Measurements from ENCODE around the gene ALKBH7. TPM values are rescaled to one million over a fixed set of nuclear protein-coding genes. Genes with fewer than 3 reads are reported as not detected.
"Not testable (repeated sequence)": the region's sequence is repeated elsewhere in the genome, so short reads cannot be mapped to it uniquely, and the experiment has no call there.

Gene ALKBH7
- polyA plus RNA-seq, 4 donors = 98.8 to 238 (median 164) TPM

- no peak overlapping the region for H3K27ac ChIP-seq (ENCODE audit: low read depth in 1 of 3, low read length in 2 of 3)
- no peaks in the 10 kb centered on the region for H3K27me3 ChIP-seq (ENCODE audit: control insufficient read depth in 3 of 3, insufficient read depth in 3 of 3, low read length in 3 of 3)
- no peaks in the 10 kb centered on the region for H3K9me3 ChIP-seq (ENCODE audit: control insufficient read depth in 2 of 2, insufficient read depth in 1 of 2, low read depth in 1 of 2, low read length in 1 of 2)
- DNase-seq (no peak), FAIRE-seq (no peak)
- H3K4me3 ChIP-seq (ENCODE audit: low read depth in 1 of 3, low read length in 3 of 3) = no peak overlapping the region
- peaks cover 0 to 5% (median 0%) of the 10 kb centered on the region in 3 donors for H3K4me1 ChIP-seq (ENCODE audit: control insufficient read depth in 3 of 3, insufficient read depth in 2 of 3, low read depth in 1 of 3, low read length in 2 of 3)
- 81 to 97% (median 86%) methylated on average over 5 of the region's 5 CpGs for WGBS, 3 donors
- peaks cover 0 to 17% (median 0%) of the 10 kb centered on the region in 3 donors for H3K36me3 ChIP-seq (ENCODE audit: control insufficient read depth in 3 of 3, insufficient read depth in 2 of 3, low read depth in 1 of 3, low read length in 3 of 3)
Measured at GRCh38 chr19:6359568-6360341, 12.8 kb upstream of the ALKBH7 start.

- WGBS, 3 donors = 90 to 95% (median 92%) methylated on average over 12 of the region's 12 CpGs
- not testable (repeated sequence) for H3K27me3 ChIP-seq (ENCODE audit: control insufficient read depth in 3 of 3, insufficient read depth in 3 of 3, low read length in 3 of 3); H3K9me3 ChIP-seq (ENCODE audit: control insufficient read depth in 2 of 2, insufficient read depth in 1 of 2, low read depth in 1 of 2, low read length in 1 of 2); DNase-seq; H3K4me3 ChIP-seq (ENCODE audit: low read depth in 1 of 3, low read length in 3 of 3); FAIRE-seq; H3K27ac ChIP-seq (ENCODE audit: low read depth in 1 of 3, low read length in 2 of 3); H3K4me1 ChIP-seq (ENCODE audit: control insufficient read depth in 3 of 3, insufficient read depth in 2 of 3, low read depth in 1 of 3, low read length in 2 of 3)
- peaks cover 0 to 23% (median 2%) of the 10 kb centered on the region in 3 donors for H3K36me3 ChIP-seq (ENCODE audit: control insufficient read depth in 3 of 3, insufficient read depth in 2 of 3, low read depth in 1 of 3, low read length in 3 of 3)
Measured at GRCh38 chr19:6360445-6360844, 12.1 kb upstream of the ALKBH7 start.

- 91 to 96% (median 94%) methylated on average over 10 of the region's 10 CpGs for WGBS, 3 donors
- not testable (repeated sequence) for FAIRE-seq; DNase-seq; H3K27ac ChIP-seq (ENCODE audit: low read depth in 1 of 3, low read length in 2 of 3); H3K4me1 ChIP-seq (ENCODE audit: control insufficient read depth in 3 of 3, insufficient read depth in 2 of 3, low read depth in 1 of 3, low read length in 2 of 3); H3K27me3 ChIP-seq (ENCODE audit: control insufficient read depth in 3 of 3, insufficient read depth in 3 of 3, low read length in 3 of 3); H3K9me3 ChIP-seq (ENCODE audit: control insufficient read depth in 2 of 2, insufficient read depth in 1 of 2, low read depth in 1 of 2, low read length in 1 of 2)
- Histone ChIP-seq H3K4me3 (ENCODE audit: low read depth in 1 of 3, low read length in 3 of 3) (peak overlapping the region in 1 of 3 donors; percentile 93), H3K36me3 (ENCODE audit: control insufficient read depth in 3 of 3, insufficient read depth in 2 of 3, low read depth in 1 of 3, low read length in 3 of 3) (peaks cover 0 to 27% (median 4%) of the 10 kb centered on the region in 3 donors)
Measured at GRCh38 chr19:6360857-6361216, 11.8 kb upstream of the ALKBH7 start.

- WGBS, 3 donors = 0 to 1% (median 0%) methylated on average over 6 to 7 of the region's 7 CpGs
- Histone ChIP-seq H3K4me1 (ENCODE audit: control insufficient read depth in 3 of 3, insufficient read depth in 2 of 3, low read depth in 1 of 3, low read length in 2 of 3) (peaks cover 0 to 5% (median 0%) of the 10 kb centered on the region in 3 donors), H3K27ac (ENCODE audit: low read depth in 1 of 3, low read length in 2 of 3) (peak overlapping the region; percentile 47 to 87 (median 66)), H3K9me3 (ENCODE audit: control insufficient read depth in 2 of 2, insufficient read depth in 1 of 2, low read depth in 1 of 2, low read length in 1 of 2) (no peaks in the 10 kb centered on the region), H3K4me3 (ENCODE audit: low read depth in 1 of 3, low read length in 3 of 3) (peak overlapping the region; percentile 77 to 93 (median 91)), H3K36me3 (ENCODE audit: control insufficient read depth in 3 of 3, insufficient read depth in 2 of 3, low read depth in 1 of 3, low read length in 3 of 3) (peaks cover 3 to 38% (median 4%) of the 10 kb centered on the region in 3 donors), H3K27me3 (ENCODE audit: control insufficient read depth in 3 of 3, insufficient read depth in 3 of 3, low read length in 3 of 3) (no peaks in the 10 kb centered on the region)
- no peak for DNase-seq
- FAIRE-seq = no peak
Measured at GRCh38 chr19:6362027-6362350, 10.6 kb upstream of the ALKBH7 start.

GRCh38 chr19:6362351-6362801 lies 10.2 kb upstream of the ALKBH7 start:
- Histone ChIP-seq H3K36me3 (ENCODE audit: control insufficient read depth in 3 of 3, insufficient read depth in 2 of 3, low read depth in 1 of 3, low read length in 3 of 3) (peaks cover 3 to 41% (median 4%) of the 10 kb centered on the region in 3 donors), H3K27me3 (ENCODE audit: control insufficient read depth in 3 of 3, insufficient read depth in 3 of 3, low read length in 3 of 3) (no peaks in the 10 kb centered on the region), H3K9me3 (ENCODE audit: control insufficient read depth in 2 of 2, insufficient read depth in 1 of 2, low read depth in 1 of 2, low read length in 1 of 2) (no peaks in the 10 kb centered on the region), H3K4me1 (ENCODE audit: control insufficient read depth in 3 of 3, insufficient read depth in 2 of 3, low read depth in 1 of 3, low read length in 2 of 3) (peaks cover 0 to 5% (median 0%) of the 10 kb centered on the region in 3 donors), H3K4me3 (ENCODE audit: low read depth in 1 of 3, low read length in 3 of 3) (peak overlapping the region; percentile 77 to 93 (median 91)), H3K27ac (ENCODE audit: low read depth in 1 of 3, low read length in 2 of 3) (peak overlapping the region; percentile 47 to 87 (median 66))
- DNase-seq (peak in 1 of 2 donors; percentile 25), FAIRE-seq (no peak)
- WGBS, 3 donors = 9 to 16% (median 11%) methylated on average over 11 of the region's 11 CpGs

- H3K4me3 ChIP-seq (ENCODE audit: low read depth in 1 of 3, low read length in 3 of 3) = no peak overlapping the region
- no peak overlapping the region for H3K27ac ChIP-seq (ENCODE audit: low read depth in 1 of 3, low read length in 2 of 3)
- no peak for DNase-seq
- no peak for FAIRE-seq
- H3K27me3 ChIP-seq (ENCODE audit: control insufficient read depth in 3 of 3, insufficient read depth in 3 of 3, low read length in 3 of 3) = no peaks in the 10 kb centered on the region
- H3K36me3 ChIP-seq (ENCODE audit: control insufficient read depth in 3 of 3, insufficient read depth in 2 of 3, low read depth in 1 of 3, low read length in 3 of 3) = peaks cover 6 to 60% (median 11%) of the 10 kb centered on the region in 3 donors
- H3K4me1 ChIP-seq (ENCODE audit: control insufficient read depth in 3 of 3, insufficient read depth in 2 of 3, low read depth in 1 of 3, low read length in 2 of 3) = peaks cover 0 to 5% (median 0%) of the 10 kb centered on the region in 3 donors
- WGBS, 3 donors = 94 to 97% (median 95%) methylated on average over 21 of the region's 21 CpGs
- H3K9me3 ChIP-seq (ENCODE audit: control insufficient read depth in 2 of 2, insufficient read depth in 1 of 2, low read depth in 1 of 2, low read length in 1 of 2) = no peaks in the 10 kb centered on the region
Measured at GRCh38 chr19:6364353-6364752, 8.2 kb upstream of the ALKBH7 start.

GRCh38 chr19:6373096-6373812 lies 660 bp downstream of the ALKBH7 start:
- WGBS, 3 donors = 1 to 2% (median 1%) methylated on average over 37 to 53 of the region's 53 CpGs
- Histone ChIP-seq H3K9me3 (ENCODE audit: control insufficient read depth in 2 of 2, insufficient read depth in 1 of 2, low read depth in 1 of 2, low read length in 1 of 2) (no peaks in the 10 kb centered on the region), H3K4me1 (ENCODE audit: control insufficient read depth in 3 of 3, insufficient read depth in 2 of 3, low read depth in 1 of 3, low read length in 2 of 3) (peaks cover 0 to 8% (median 0%) of the 10 kb centered on the region in 3 donors), H3K27me3 (ENCODE audit: control insufficient read depth in 3 of 3, insufficient read depth in 3 of 3, low read length in 3 of 3) (no peaks in the 10 kb centered on the region), H3K27ac (ENCODE audit: low read depth in 1 of 3, low read length in 2 of 3) (peak overlapping the region; percentile 97 to 100 (median 98)), H3K36me3 (ENCODE audit: control insufficient read depth in 3 of 3, insufficient read depth in 2 of 3, low read depth in 1 of 3, low read length in 3 of 3) (peaks cover 2 to 47% (median 5%) of the 10 kb centered on the region in 3 donors), H3K4me3 (ENCODE audit: low read depth in 1 of 3, low read length in 3 of 3) (peak overlapping the region; percentile 48 to 90 (median 83))
- DNase-seq (peak; percentile 98 to 99), FAIRE-seq (no peak)

- Histone ChIP-seq H3K4me1 (ENCODE audit: control insufficient read depth in 3 of 3, insufficient read depth in 2 of 3, low read depth in 1 of 3, low read length in 2 of 3) (peaks cover 0 to 8% (median 0%) of the 10 kb centered on the region in 3 donors), H3K4me3 (ENCODE audit: low read depth in 1 of 3, low read length in 3 of 3) (peak overlapping the region; percentile 22 to 34 (median 33))
- FAIRE-seq = no peak
Measured at GRCh38 chr19:6373813-6374108, 1.2 kb downstream of the ALKBH7 start.

More at GRCh38 chr19:6373813-6374108, 1.2 kb downstream of the ALKBH7 start:
- no peak for DNase-seq
- H3K27me3 ChIP-seq (ENCODE audit: control insufficient read depth in 3 of 3, insufficient read depth in 3 of 3, low read length in 3 of 3) = no peaks in the 10 kb centered on the region
- H3K9me3 ChIP-seq (ENCODE audit: control insufficient read depth in 2 of 2, insufficient read depth in 1 of 2, low read depth in 1 of 2, low read length in 1 of 2) = no peaks in the 10 kb centered on the region
- H3K36me3 ChIP-seq (ENCODE audit: control insufficient read depth in 3 of 3, insufficient read depth in 2 of 3, low read depth in 1 of 3, low read length in 3 of 3) = peaks cover 0 to 46% (median 3%) of the 10 kb centered on the region in 3 donors
- 27 to 46% (median 29%) methylated on average over 4 to 5 of the region's 5 CpGs for WGBS, 3 donors
- H3K27ac ChIP-seq (ENCODE audit: low read depth in 1 of 3, low read length in 2 of 3) = peak overlapping the region; percentile 50 to 80 (median 56)

All from small intestine (tissue), 7 donors.